A549 (cell line): Measurements from ENCODE around the gene TSFM.

Source experiments
- CBX2 ChIP-seq: fragments of 200-600 bp; sonication (generic); IDR thresholded peaks from 2 replicates; pipeline ENCODE4 v1.6.1; 2016; ENCODE audit warnings: low read depth, mild to moderate bottlenecking, borderline replicate concordance
- CHD2 ChIP-seq: fragments of 150-350 bp; IDR thresholded peaks from 2 replicates; pipeline ENCODE4 v1.6.1; 2014; ENCODE audit warnings: low read length; ENCODE audit not compliant: partially characterized antibody
- EHMT2 ChIP-seq: fragments of 200-600 bp; sonication (generic); IDR thresholded peaks from 2 replicates; pipeline ENCODE4 v1.6.1; 2016; ENCODE audit warnings: antibody characterized with exemption, low read depth, mild to moderate bottlenecking, moderate library complexity
- EP300 ChIP-seq, 2 experiments: fragments of >200 bp; sonication (Bioruptor Twin); formaldehyde crosslinking; IDR thresholded peaks; 2 replicates in 1 of 2; 3 replicates in 1 of 2; pipeline ENCODE4 v1.6.1; 2016 to 2017
- ESRRA ChIP-seq: fragments of 150-350 bp; IDR thresholded peaks from 2 replicates; pipeline ENCODE4 v1.6.1; 2014; ENCODE audit warnings: mild to moderate bottlenecking, low read length, borderline replicate concordance
- POLR2A ChIP-seq: IDR thresholded peaks from 2 replicates; pipeline ENCODE4 v1.6.1; 2012; ENCODE audit warnings: mild to moderate bottlenecking, low read length
- RCOR1 ChIP-seq: fragments of 150-350 bp; IDR thresholded peaks from 2 replicates; pipeline ENCODE4 v1.6.1; 2014; ENCODE audit warnings: antibody characterized with exemption, low read length, low read depth
- RFX5 ChIP-seq: fragments of 450-650 bp; IDR thresholded peaks from 2 replicates; pipeline ENCODE4 v1.7.1; 2014; ENCODE audit warnings: antibody characterized with exemption, mild to moderate bottlenecking, moderate library complexity
- SMC3 ChIP-seq: fragments of >200 bp; sonication (Bioruptor Twin); formaldehyde crosslinking; IDR thresholded peaks from 3 replicates; pipeline ENCODE4 v1.6.1; 2018; ENCODE audit warnings: inconsistent platforms
- ZSCAN20 ChIP-seq: fragments of 250-450 bp; sonication (Bioruptor Pico); IDR thresholded peaks from 2 replicates; pipeline ENCODE4 v1.8.0; 2022; ENCODE audit warnings: mild to moderate bottlenecking, moderate library complexity
- TF ChIP-seq, protein P1 (sequence below): fragments of >200 bp; sonication (Bioruptor Twin); formaldehyde crosslinking; IDR thresholded peaks from 3 replicates; pipeline ENCODE4 v1.5.1; 2016
- TF ChIP-seq, protein P2 (sequence below): fragments of 200-600 bp; sonication (generic); IDR thresholded peaks from 2 replicates; pipeline ENCODE4 v1.6.1; 2016; ENCODE audit warnings: antibody characterized with exemption, mild to moderate bottlenecking, moderate library complexity
- TF ChIP-seq, protein P3 (sequence below): fragments of 450-650 bp; IDR thresholded peaks from 2 replicates; pipeline ENCODE4 v1.6.1; 2014; ENCODE audit warnings: antibody characterized with exemption
- TF ChIP-seq, protein P4 (sequence below): fragments of 150-350 bp; IDR thresholded peaks from 2 replicates; pipeline ENCODE4 v1.6.1; 2014; ENCODE audit warnings: low read depth, mild to moderate bottlenecking, low read length

DNA sequence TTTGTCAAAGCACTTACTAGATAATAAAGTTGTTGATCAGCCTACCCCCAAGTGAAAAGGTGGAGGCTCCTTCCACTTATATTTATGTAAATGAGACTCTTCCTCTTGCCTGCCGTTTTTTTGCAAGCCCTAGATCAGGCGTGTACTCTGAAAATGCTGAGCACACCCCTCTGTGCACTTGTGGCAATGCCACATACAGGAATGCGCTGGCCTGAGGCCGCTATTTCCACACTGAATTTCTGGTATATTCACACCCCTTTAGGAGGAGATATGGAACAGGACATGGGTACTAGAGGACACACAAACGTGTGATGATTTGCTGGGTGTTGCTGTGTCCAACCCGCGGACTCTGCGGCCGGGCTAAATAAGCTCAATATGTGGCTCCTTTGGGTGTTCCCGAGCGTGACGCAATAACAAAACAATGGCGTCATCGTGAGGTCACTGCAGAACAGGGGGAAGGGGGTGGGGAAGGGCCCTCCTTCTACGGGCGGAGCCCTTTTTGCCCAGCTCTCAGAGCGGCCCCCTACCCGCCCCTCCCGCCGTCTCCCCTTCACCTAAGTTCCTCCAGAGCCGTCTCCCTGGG is 38.3 kb upstream of the TSFM start:
- TF ChIP-seq EP300 (IDR thresholded peaks at IDR 0.05): no peak
- TF ChIP-seq, protein P1, sequence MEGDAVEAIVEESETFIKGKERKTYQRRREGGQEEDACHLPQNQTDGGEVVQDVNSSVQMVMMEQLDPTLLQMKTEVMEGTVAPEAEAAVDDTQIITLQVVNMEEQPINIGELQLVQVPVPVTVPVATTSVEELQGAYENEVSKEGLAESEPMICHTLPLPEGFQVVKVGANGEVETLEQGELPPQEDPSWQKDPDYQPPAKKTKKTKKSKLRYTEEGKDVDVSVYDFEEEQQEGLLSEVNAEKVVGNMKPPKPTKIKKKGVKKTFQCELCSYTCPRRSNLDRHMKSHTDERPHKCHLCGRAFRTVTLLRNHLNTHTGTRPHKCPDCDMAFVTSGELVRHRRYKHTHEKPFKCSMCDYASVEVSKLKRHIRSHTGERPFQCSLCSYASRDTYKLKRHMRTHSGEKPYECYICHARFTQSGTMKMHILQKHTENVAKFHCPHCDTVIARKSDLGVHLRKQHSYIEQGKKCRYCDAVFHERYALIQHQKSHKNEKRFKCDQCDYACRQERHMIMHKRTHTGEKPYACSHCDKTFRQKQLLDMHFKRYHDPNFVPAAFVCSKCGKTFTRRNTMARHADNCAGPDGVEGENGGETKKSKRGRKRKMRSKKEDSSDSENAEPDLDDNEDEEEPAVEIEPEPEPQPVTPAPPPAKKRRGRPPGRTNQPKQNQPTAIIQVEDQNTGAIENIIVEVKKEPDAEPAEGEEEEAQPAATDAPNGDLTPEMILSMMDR: no peak
- TF ChIP-seq POLR2A: no peak; the same call in none of the 2 replicates
- TF ChIP-seq RFX5: no peak
- TF ChIP-seq, protein P2, sequence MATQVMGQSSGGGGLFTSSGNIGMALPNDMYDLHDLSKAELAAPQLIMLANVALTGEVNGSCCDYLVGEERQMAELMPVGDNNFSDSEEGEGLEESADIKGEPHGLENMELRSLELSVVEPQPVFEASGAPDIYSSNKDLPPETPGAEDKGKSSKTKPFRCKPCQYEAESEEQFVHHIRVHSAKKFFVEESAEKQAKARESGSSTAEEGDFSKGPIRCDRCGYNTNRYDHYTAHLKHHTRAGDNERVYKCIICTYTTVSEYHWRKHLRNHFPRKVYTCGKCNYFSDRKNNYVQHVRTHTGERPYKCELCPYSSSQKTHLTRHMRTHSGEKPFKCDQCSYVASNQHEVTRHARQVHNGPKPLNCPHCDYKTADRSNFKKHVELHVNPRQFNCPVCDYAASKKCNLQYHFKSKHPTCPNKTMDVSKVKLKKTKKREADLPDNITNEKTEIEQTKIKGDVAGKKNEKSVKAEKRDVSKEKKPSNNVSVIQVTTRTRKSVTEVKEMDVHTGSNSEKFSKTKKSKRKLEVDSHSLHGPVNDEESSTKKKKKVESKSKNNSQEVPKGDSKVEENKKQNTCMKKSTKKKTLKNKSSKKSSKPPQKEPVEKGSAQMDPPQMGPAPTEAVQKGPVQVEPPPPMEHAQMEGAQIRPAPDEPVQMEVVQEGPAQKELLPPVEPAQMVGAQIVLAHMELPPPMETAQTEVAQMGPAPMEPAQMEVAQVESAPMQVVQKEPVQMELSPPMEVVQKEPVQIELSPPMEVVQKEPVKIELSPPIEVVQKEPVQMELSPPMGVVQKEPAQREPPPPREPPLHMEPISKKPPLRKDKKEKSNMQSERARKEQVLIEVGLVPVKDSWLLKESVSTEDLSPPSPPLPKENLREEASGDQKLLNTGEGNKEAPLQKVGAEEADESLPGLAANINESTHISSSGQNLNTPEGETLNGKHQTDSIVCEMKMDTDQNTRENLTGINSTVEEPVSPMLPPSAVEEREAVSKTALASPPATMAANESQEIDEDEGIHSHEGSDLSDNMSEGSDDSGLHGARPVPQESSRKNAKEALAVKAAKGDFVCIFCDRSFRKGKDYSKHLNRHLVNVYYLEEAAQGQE: no peak
- TF ChIP-seq, protein P3, sequence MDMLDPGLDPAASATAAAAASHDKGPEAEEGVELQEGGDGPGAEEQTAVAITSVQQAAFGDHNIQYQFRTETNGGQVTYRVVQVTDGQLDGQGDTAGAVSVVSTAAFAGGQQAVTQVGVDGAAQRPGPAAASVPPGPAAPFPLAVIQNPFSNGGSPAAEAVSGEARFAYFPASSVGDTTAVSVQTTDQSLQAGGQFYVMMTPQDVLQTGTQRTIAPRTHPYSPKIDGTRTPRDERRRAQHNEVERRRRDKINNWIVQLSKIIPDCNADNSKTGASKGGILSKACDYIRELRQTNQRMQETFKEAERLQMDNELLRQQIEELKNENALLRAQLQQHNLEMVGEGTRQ: no peak
- TF ChIP-seq CBX2: no peak
- TF ChIP-seq RCOR1: no peak
- no peak for TF ChIP-seq ZSCAN20 (CRISPR knock-in tag)
- TF ChIP-seq SMC3: no peak
- TF ChIP-seq EHMT2: no peak
- TF ChIP-seq ESRRA: no peak
- TF ChIP-seq CHD2: peak; percentile 4
- TF ChIP-seq, protein P4, sequence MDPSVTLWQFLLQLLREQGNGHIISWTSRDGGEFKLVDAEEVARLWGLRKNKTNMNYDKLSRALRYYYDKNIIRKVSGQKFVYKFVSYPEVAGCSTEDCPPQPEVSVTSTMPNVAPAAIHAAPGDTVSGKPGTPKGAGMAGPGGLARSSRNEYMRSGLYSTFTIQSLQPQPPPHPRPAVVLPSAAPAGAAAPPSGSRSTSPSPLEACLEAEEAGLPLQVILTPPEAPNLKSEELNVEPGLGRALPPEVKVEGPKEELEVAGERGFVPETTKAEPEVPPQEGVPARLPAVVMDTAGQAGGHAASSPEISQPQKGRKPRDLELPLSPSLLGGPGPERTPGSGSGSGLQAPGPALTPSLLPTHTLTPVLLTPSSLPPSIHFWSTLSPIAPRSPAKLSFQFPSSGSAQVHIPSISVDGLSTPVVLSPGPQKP: no peak
